Measurements from ENCODE around the gene TADA3. TPM values are rescaled to one million over a fixed set of nuclear protein-coding genes. Genes with fewer than 3 reads are reported as not detected.

TADA3 gene, protein sequence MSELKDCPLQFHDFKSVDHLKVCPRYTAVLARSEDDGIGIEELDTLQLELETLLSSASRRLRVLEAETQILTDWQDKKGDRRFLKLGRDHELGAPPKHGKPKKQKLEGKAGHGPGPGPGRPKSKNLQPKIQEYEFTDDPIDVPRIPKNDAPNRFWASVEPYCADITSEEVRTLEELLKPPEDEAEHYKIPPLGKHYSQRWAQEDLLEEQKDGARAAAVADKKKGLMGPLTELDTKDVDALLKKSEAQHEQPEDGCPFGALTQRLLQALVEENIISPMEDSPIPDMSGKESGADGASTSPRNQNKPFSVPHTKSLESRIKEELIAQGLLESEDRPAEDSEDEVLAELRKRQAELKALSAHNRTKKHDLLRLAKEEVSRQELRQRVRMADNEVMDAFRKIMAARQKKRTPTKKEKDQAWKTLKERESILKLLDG
- total RNA-seq (ENCODE audit: low replicate concordance), result 25.6 and 71.0 TPM in 2 replicates

DNA sequence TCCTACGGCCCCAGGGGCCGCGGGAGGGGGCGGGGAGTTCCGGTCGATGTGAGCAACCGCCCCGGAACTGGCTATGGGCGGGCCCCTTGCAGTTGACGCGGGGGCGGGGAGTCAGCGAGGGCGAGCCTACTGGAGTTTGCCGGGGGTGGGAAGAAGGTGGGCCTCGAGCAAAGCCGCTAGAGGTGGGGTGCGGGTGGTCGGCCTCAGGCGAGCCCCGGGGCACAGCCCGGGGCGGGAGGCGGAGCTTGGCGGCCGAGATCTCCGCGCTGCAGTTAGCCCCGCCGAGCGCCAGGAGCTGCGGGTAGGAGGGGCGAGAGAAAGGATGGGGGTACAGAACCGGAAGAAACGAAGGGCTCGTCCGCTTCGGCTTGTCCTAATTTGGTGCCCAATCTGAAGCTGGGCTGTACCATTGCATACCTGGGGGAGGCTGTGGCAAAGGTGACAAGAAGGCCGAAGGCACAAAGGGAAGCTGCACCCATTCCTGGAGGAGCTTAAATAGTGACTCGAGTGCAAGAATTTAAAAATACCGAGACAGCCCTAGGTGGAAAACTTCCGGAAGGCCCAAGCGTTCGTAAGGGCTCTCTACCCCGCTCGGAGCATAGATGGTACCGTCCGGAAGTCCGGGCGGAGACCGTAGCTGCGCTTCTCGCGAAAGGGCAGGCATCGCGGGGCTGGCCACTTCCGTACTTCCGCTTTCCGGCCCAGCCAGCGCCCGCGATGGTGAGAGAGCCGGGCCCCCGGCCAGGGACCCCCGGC, at the start of gene TADA3, which contains the start of gene ARPC4:
Gene TADA3, minus strand, starts transcription at position 69 of the 756 bp plus-strand sequence. CDS start 1,007 bp downstream, outside the sequence.
Gene ARPC4, plus strand, starts transcription at position 678 of the 756 bp plus-strand sequence. Its CDS starts 40 bp downstream, at position 718.

DNA sequence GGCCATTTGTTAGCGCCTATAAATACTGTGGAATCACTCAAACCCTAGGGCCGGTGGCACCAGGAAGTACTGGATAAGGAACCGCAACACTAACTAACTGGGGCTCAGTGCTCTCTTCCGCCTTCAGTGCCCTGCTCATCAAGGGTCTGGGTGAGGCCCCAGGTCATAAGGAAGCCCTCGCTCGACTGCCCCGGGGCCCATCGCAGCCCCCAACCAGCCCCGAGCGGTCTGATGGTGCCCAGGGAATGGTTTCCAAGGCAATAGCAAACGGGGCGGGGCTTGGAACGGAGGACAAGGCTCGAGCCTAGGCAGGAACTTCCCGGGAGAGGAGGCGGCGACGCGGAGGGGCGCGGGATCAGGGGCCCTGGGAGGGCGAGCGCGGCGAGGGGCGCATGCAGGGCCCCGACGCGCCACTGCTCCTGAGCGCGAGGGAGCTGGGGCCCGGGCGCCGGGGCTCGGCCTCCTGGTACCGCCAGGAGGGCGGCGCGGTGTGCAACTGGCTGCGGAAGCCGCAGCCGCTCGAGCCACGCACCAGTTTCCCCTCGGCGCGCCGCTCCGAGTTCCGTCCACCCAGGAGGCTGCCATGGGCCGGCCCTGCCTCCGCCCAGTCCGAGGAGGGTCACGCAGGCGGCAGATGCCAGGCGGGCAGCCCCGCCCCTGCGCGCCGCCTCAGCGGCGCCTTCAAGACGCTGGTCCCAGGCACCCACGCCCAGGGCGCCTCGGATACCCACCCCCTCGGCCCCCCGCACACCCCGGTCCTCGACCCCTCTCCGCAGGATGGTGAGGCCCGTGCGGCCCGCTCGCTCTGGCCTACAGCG, 17.6 kb upstream of the TADA3 start, which contains the start of gene TTLL3:
Gene TTLL3, plus strand, starts transcription at position 648 of the 818 bp plus-strand sequence. CDS start 400 bp downstream, outside the sequence.

DNA sequence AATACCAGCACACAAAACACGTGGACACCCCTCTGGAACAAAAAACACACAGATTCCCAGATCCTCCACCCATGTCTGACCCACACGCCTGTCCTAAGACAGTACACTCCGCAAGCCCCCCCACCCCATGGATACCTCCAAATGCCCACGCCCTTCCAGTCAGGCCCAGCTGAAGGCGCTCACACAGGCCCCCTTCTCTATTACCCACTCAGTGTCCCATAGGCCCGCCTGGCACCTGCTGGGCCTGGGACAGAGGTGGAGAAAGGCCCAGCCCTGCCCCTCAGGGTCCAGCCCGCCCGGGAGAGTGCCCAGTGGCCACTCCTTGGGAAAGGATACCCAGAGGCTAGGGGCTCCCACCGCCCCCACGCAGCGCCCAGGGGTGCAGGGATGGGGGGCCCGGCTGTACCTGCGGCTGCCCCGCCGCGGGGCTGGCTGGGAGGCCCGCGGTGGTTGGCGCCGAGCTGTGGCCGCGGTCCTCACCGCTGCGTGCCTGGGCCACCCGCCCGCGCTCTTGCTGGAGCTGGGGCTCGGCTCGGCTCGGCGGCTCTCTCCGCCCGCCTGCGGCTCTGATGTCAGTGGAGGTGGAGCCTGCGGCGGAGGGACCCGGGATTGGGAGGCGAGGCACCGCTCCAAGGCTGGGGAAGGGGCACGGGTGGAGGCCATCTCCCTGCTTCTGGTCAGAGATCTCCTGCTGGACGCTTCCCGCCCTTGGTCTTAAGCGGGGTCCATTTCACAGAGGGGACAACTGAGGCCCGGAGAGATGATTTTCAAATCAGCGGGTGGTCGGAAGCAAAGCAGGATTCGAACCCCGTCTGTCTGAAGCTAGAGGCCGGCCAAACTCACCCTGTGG, 22.6 kb downstream of the TADA3 start, which contains the start of gene CAMK1:
Gene CAMK1, minus strand, starts transcription at position 522 of the 850 bp plus-strand sequence. CDS start 2,198 bp downstream, outside the sequence.

DNA sequence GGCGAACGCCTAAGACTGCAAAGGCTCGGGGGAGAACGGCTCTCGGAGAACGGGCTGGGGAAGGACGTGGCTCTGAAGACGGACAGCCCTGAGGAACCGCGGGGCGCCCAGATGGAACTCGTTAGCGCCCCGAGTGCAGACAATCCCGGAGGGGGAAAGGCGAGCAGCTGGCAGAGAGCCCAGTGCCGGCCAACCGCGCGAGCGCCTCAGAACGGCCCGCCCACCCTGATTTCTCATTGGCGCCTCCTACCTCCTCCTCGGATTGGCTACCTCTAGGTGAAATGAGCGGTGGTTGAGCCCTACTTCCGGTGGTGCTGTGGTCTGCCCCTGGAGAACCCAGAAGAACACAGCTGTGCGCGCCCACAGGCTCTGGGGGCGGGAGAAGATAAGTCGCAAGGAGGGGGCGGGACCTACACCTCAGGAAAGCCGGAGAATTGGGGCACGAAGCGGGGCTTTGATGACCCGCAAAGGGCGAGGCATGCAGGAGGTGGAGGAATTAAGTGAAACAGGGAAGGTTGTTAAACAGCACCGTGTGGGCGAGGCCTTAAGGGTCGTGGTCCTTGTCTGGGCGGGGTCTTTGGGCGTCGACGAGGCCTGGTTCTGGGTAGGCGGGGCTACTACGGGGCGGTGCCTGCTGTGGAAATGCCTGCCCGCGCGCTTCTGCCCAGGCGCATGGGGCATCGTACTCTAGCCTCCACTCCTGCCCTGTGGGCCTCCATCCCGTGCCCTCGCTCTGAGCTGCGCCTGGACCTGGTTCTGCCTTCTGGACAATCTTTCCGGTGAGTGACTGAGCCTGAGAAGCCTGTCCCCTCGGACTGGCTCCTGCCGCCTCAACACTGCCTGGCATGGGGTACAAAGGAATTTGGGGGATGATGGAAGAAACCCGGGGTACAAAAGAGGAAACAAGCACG, 42.4 kb downstream of the TADA3 start, which contains the start of gene OGG1:
Gene OGG1, plus strand, starts transcription at position 308 of the 911 bp plus-strand sequence. Its CDS starts 335 bp downstream, at position 643.

DNA sequence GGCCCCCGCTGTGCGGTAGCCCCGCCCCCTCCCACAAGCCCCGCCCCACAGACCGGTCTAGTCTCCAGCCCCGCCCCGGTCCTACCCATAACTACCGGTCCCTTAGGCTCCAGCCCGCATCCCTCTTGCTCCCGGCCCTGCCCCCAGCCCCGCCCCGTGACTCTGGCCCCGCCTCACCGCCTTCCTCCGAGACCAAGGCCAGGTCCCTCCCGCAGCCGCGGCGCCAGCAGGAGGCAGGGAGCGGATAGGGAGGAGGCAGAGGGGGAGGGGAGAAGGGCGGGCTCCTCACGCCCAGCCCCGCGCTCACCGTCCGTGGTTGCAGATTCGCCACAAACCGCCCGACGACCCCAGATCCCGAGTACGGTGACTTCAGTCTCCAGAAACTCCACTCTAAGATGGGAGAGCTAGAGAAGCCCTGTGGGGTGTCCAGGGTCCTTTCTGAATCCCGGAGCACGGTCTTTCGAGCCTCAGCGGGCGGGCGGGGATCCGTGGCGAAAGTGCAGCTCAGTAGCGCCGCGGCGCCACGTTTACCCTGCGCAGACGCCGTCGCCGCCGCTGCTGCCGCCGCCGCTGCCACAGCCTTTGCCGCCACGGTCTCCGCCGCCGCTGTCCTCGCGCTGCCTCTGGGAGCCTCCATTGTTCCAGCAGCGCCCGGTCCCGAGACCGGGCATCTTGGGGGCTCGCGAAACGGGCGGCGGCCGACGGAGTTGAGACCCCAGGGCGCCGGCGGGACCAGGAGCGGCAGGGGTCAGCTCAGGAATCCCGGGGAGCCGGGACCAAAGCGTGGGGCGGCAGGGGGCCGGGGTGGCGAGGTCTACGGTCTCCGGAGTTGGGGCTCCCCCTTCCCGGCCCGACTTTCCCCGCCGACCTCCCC, 60.8 kb downstream of the TADA3 start, which contains the start of gene BRPF1:
Gene BRPF1, plus strand, starts transcription at position 530 of the 874 bp plus-strand sequence. CDS start 2,406 bp downstream, outside the sequence.

Other genes with a start within 250 kb of the TADA3 start
- 0.12 TPM in 1 of 2 replicates, not detected in the other for gene LHFPL4, start 238.7 kb downstream of the TADA3 start, total RNA-seq (ENCODE audit: low replicate concordance)
- 26.6 and 29.0 TPM in 2 replicates for gene MTMR14, start 143.0 kb downstream of the TADA3 start, total RNA-seq (ENCODE audit: low replicate concordance)
- not detected in 2 replicates for gene CPNE9, start 88.6 kb downstream of the TADA3 start, total RNA-seq (ENCODE audit: low replicate concordance)
- gene BRPF1, start 60.7 kb downstream of the TADA3 start, total RNA-seq (ENCODE audit: low replicate concordance), result 14.1 and 14.5 TPM in 2 replicates
- 15.6 and 19.8 TPM in 2 replicates for gene OGG1, start 42.5 kb downstream of the TADA3 start, total RNA-seq (ENCODE audit: low replicate concordance)
- gene CAMK1, start 22.5 kb downstream of the TADA3 start, total RNA-seq (ENCODE audit: low replicate concordance), result 36.4 and 41.7 TPM in 2 replicates
- gene ARPC4, start 609 bp upstream of the TADA3 start, total RNA-seq (ENCODE audit: low replicate concordance), result 143 and 243 TPM in 2 replicates
- 8.5 and 23.3 TPM in 2 replicates for gene TTLL3, start 17.8 kb upstream of the TADA3 start, total RNA-seq (ENCODE audit: low replicate concordance)
- gene RPUSD3, start 51.5 kb upstream of the TADA3 start, total RNA-seq (ENCODE audit: low replicate concordance), result 18.5 and 23.9 TPM in 2 replicates
- not detected in 2 replicates for gene CIDEC, start 87.8 kb upstream of the TADA3 start, total RNA-seq (ENCODE audit: low replicate concordance)
- 18.8 and 31.5 TPM in 2 replicates for gene JAGN1, start 98.1 kb upstream of the TADA3 start, total RNA-seq (ENCODE audit: low replicate concordance)
- 0.23 and 0.98 TPM in 2 replicates for gene IL17RE, start 110.4 kb upstream of the TADA3 start, total RNA-seq (ENCODE audit: low replicate concordance)
- 20.9 and 21.8 TPM in 2 replicates for gene IL17RC, start 124.6 kb upstream of the TADA3 start, total RNA-seq (ENCODE audit: low replicate concordance)
- gene CRELD1, start 141.4 kb upstream of the TADA3 start, total RNA-seq (ENCODE audit: low replicate concordance), result 21.6 and 37.4 TPM in 2 replicates
- gene PRRT3, start 159.9 kb upstream of the TADA3 start, total RNA-seq (ENCODE audit: low replicate concordance), result 0.70 and 1.3 TPM in 2 replicates
- 41.7 and 103 TPM in 2 replicates for gene EMC3, start 194.4 kb upstream of the TADA3 start, total RNA-seq (ENCODE audit: low replicate concordance)
- gene FANCD2, start 234.0 kb upstream of the TADA3 start, total RNA-seq (ENCODE audit: low replicate concordance), result 1.5 and 9.2 TPM in 2 replicates

Measured in smooth muscle cell of the coronary artery (primary cell).